Panc1 (cell line): ENCODE results near the gene PTP4A2.

Source experiments
- CTCF ChIP-seq: fragments of 450-650 bp; IDR thresholded peaks from 2 replicates; pipeline ENCODE4 v1.5.1; 2017; ENCODE audit warnings: mild to moderate bottlenecking
- POLR2AphosphoS5 ChIP-seq: IDR thresholded peaks from 2 replicates; pipeline ENCODE4 v1.6.1; 2012; ENCODE audit warnings: mild to moderate bottlenecking, low read depth, low read length, moderate library complexity
- REST ChIP-seq, 2 experiments: IDR thresholded peaks; 2 replicates each; pipeline ENCODE4 v1.6.1; 2011 to 2012; ENCODE audit warnings: low read depth in 2 of 2, control low read depth in 1 of 2, low read length in 1 of 2, mild to moderate bottlenecking in 1 of 2, moderate library complexity in 1 of 2; ENCODE audit not compliant: insufficient read depth in 1 of 2
- TCF7L2 ChIP-seq: IDR thresholded peaks from 2 replicates; pipeline ENCODE4 v1.6.1; 2011; ENCODE audit warnings: mild to moderate bottlenecking, low read depth, low read length, inconsistent platforms

- TF ChIP-seq CTCF, result no peak
- TF ChIP-seq REST (IDR thresholded peaks at IDR 0.05; ENCODE audit: insufficient read depth in 1 of 2, low read depth in 2 of 2, low read length in 1 of 2), result no peak
- TF ChIP-seq POLR2AphosphoS5, result no peak
- no peak for TF ChIP-seq TCF7L2
Measured at GRCh38 chr1:31897526-31898100, 40.6 kb downstream of the PTP4A2 start.
